ENCODE results near the gene EPB41L4B. TPM values are rescaled to one million over a fixed set of nuclear protein-coding genes. Genes with fewer than 3 reads are reported as not detected.

Gene EPB41L4B
- total RNA-seq, 1 donor from 2014 or later: 4.7 TPM

DNA sequence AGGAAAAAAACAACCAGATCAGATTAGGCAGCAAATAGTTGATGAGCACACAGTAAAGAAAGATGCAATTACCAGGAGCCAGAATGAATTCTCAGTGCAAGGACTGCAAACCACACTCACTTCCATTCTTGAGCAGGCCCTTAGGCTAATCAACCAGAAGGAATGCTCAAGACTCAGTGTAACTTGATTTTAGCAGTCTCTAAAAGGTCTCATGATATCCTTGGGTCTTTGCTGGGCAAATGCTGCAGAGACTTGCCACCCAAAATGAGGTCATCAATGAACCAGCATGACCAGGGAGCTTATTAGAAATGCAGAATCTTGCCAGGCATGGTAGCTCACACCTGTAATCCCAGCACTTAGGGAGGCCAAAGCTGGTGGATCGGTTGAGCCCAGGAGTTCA lies 181.0 kb downstream of the EPB41L4B start:
- Histone ChIP-seq H3K36me3 (no peaks in the 10 kb centered on the region), H3K4me3 (no peak overlapping the region), H3K9me3 (no peaks in the 10 kb centered on the region), H3K4me1 (no peaks in the 10 kb centered on the region), H3K27ac (no peak overlapping the region), H3K27me3 (no peaks in the 10 kb centered on the region)
- no peak for TF ChIP-seq POLR2AphosphoS5 (IDR thresholded peaks at IDR 0.05; ENCODE audit: insufficient read depth in 1 of 2, low read depth in 1 of 2)
- TF ChIP-seq POLR2A (IDR thresholded peaks at IDR 0.05): no peak
- no peak for TF ChIP-seq CTCF (IDR thresholded peaks at IDR 0.05)
- intact Hi-C loops (cut with DNase I): no loop called here
- no peak for DNase-seq (ENCODE audit: extremely low spot score in 2 of 2)

- H3K27ac ChIP-seq: no peak overlapping the region
- DNase-seq (ENCODE audit: extremely low spot score in 2 of 2): no peak
- TF ChIP-seq POLR2AphosphoS5 (IDR thresholded peaks at IDR 0.05; ENCODE audit: insufficient read depth in 1 of 2, low read depth in 1 of 2): no peak
- TF ChIP-seq CTCF (IDR thresholded peaks at IDR 0.05): no peak
- no peak for TF ChIP-seq POLR2A (IDR thresholded peaks at IDR 0.05)
- intact Hi-C loops (cut with DNase I): no loop called here
- no peaks in the 10 kb centered on the region for H3K36me3 ChIP-seq
- H3K4me1 ChIP-seq: no peaks in the 10 kb centered on the region
- H3K27me3 ChIP-seq: no peaks in the 10 kb centered on the region
- no peak overlapping the region for H3K4me3 ChIP-seq
- H3K9me3 ChIP-seq: no peaks in the 10 kb centered on the region
Measured at GRCh38 chr9:109138421-109138820, 182.4 kb downstream of the EPB41L4B start.

DNA sequence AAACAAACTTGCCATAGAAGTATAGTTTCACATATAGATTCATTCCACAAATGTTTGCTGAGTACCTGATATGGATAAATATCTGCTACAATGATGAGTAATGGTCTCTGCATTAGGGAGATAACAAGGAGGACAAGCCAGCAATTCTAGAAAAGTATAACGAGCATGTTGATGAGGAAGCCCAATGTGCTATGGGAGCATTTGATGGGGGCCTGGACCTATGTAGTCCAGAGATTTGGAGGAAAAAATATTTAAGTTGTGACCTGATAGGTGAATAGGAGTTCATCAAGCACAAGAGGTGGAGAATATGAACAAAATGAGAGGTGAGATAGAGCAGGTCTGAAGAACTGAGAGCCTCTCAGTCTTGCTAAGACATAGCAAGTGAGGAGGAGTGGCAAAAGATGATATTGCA lies 186.7 kb downstream of the EPB41L4B start:
- DNase-seq (ENCODE audit: extremely low spot score in 2 of 2): no peak
- H3K36me3 ChIP-seq: no peaks in the 10 kb centered on the region
- H3K4me3 ChIP-seq: no peak overlapping the region
- no peak for TF ChIP-seq POLR2AphosphoS5 (IDR thresholded peaks at IDR 0.05; ENCODE audit: insufficient read depth in 1 of 2, low read depth in 1 of 2)
- no peaks in the 10 kb centered on the region for H3K4me1 ChIP-seq
- H3K27ac ChIP-seq: no peak overlapping the region
- H3K27me3 ChIP-seq: no peaks in the 10 kb centered on the region
- intact Hi-C loops (cut with DNase I): no loop called here
- H3K9me3 ChIP-seq: no peaks in the 10 kb centered on the region

DNA sequence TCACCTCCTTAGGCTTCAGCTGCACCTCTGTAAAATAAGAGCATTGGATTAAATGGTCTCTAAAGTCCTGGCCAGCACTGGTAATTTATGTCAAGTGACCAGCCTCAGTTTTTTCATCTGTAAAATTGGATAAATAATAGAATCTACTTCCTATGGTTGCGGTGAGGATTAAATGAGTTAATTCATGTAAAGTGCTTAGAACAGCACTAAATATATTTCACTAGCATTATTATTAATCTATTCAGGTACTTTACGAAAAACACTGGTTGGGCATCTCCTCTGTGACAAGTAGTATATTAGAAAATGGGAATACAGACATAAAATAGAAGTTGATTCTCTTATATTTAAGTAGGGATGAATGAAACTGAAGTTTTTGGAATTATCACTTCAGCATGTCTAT lies 187.3 kb downstream of the EPB41L4B start:
- no peaks in the 10 kb centered on the region for H3K36me3 ChIP-seq
- no peak overlapping the region for H3K4me3 ChIP-seq

GRCh38 chr9:109132567-109133021 lies 188.3 kb downstream of the EPB41L4B start:
- Histone ChIP-seq H3K4me1 (no peaks in the 10 kb centered on the region), H3K4me3 (no peak overlapping the region), H3K27me3 (no peaks in the 10 kb centered on the region), H3K36me3 (no peaks in the 10 kb centered on the region), H3K27ac (no peak overlapping the region), H3K9me3 (no peaks in the 10 kb centered on the region)
- TF ChIP-seq CTCF (IDR thresholded peaks at IDR 0.05) (no peak), POLR2A (IDR thresholded peaks at IDR 0.05) (no peak), POLR2AphosphoS5 (IDR thresholded peaks at IDR 0.05; ENCODE audit: insufficient read depth in 1 of 2, low read depth in 1 of 2) (no peak)
- intact Hi-C loops (cut with DNase I): no loop called here
- no peak for DNase-seq (ENCODE audit: extremely low spot score in 2 of 2)

More for the DNA sequence above, 187.3 kb downstream of the EPB41L4B start:
- Histone ChIP-seq H3K4me1 (no peaks in the 10 kb centered on the region), H3K9me3 (no peaks in the 10 kb centered on the region), H3K27ac (no peak overlapping the region), H3K27me3 (no peaks in the 10 kb centered on the region)
- TF ChIP-seq POLR2AphosphoS5 (IDR thresholded peaks at IDR 0.05; ENCODE audit: insufficient read depth in 1 of 2, low read depth in 1 of 2): no peak
- TF ChIP-seq POLR2A (IDR thresholded peaks at IDR 0.05): no peak
- no peak for TF ChIP-seq CTCF (IDR thresholded peaks at IDR 0.05)
- intact Hi-C loops (cut with DNase I): no loop called here
- no peak for DNase-seq (ENCODE audit: extremely low spot score in 2 of 2)
